ENCODE measurements around the gene PNKP. TPM values are rescaled to one million over a fixed set of nuclear protein-coding genes. Genes with fewer than 3 reads are reported as not detected.

The PNKP gene
- total RNA-seq, 1 experiment from 2014 or later: 40.6 TPM

- Histone ChIP-seq H3K9me3 (replicated peaks) (no peaks in the 10 kb centered on the region), H3K4me1 (no peaks in the 10 kb centered on the region; the same call in 1 of the 2 replicates), H3K4me3 (peak overlapping the region; percentile 90), H3K36me3 (peaks cover 10% of the 10 kb centered on the region), H3K27ac (no peak overlapping the region), H3K27me3 (no peaks in the 10 kb centered on the region)
- DNase-seq: peak; percentile 59 to 62
Observed at GRCh38 chr19:49851456-49852259, 15.7 kb downstream of the PNKP start.

GRCh38 chr19:49850487-49851342, 16.7 kb downstream of the PNKP start, which contains the start of gene PTOV1:
Gene PTOV1 (plus strand): TSS chr19:49851159.
- H3K4me3 ChIP-seq: peak within 1 kb of the TSS; percentile 90
- peaks cover 10% of the 10 kb centered on the region for H3K36me3 ChIP-seq
- H3K27me3 ChIP-seq: no peaks in the 10 kb centered on the region
- peak within 1 kb of the TSS; percentile 97 for H3K27ac ChIP-seq
- peak; percentile 89 to 94 for DNase-seq
- no peaks in the 10 kb centered on the region; the same call in 1 of the 2 replicates for H3K4me1 ChIP-seq
- no peaks in the 10 kb centered on the region for H3K9me3 ChIP-seq (replicated peaks)

GRCh38 chr19:49850221-49850486, 17.2 kb downstream of the PNKP start:
- Histone ChIP-seq H3K9me3 (replicated peaks) (no peaks in the 10 kb centered on the region), H3K36me3 (peaks cover 7% of the 10 kb centered on the region), H3K27me3 (no peaks in the 10 kb centered on the region), H3K4me3 (peak overlapping the region; percentile 90), H3K4me1 (no peaks in the 10 kb centered on the region; the same call in 1 of the 2 replicates), H3K27ac (peak overlapping the region; percentile 97; the same call in 1 of the 2 replicates)
- DNase-seq: no peak

GRCh38 chr19:49849433-49850220, 17.7 kb downstream of the PNKP start:
- Histone ChIP-seq H3K27me3 (no peaks in the 10 kb centered on the region), H3K4me1 (no peaks in the 10 kb centered on the region; the same call in 1 of the 2 replicates), H3K9me3 (replicated peaks) (no peaks in the 10 kb centered on the region), H3K36me3 (0 out of 2 replicates have a peak, but pooled peaks cover 4% of the 10 kb centered on the region), H3K27ac (no peak overlapping the region), H3K4me3 (no peak overlapping the region)
- DNase-seq: no peak

GRCh38 chr19:49848938-49849337, 18.4 kb downstream of the PNKP start:
- Histone ChIP-seq H3K36me3 (0 out of 2 replicates have a peak, but pooled peaks cover 4% of the 10 kb centered on the region), H3K4me1 (no peaks in the 10 kb centered on the region; the same call in 1 of the 2 replicates), H3K4me3 (no peak overlapping the region), H3K27me3 (no peaks in the 10 kb centered on the region), H3K9me3 (replicated peaks) (no peaks in the 10 kb centered on the region), H3K27ac (no peak overlapping the region)
- DNase-seq: no peak

GRCh38 chr19:49847731-49848696, 19.4 kb downstream of the PNKP start:
- Histone ChIP-seq H3K4me1 (no peaks in the 10 kb centered on the region; the same call in 1 of the 2 replicates), H3K27me3 (no peaks in the 10 kb centered on the region), H3K9me3 (replicated peaks) (no peaks in the 10 kb centered on the region), H3K4me3 (no peak overlapping the region), H3K27ac (no peak overlapping the region), H3K36me3 (0 out of 2 replicates have a peak, but pooled peaks cover 4% of the 10 kb centered on the region)
- DNase-seq: no peak

GRCh38 chr19:49846408-49846807, 21.0 kb downstream of the PNKP start:
- H3K4me1 ChIP-seq: no peaks in the 10 kb centered on the region
- H3K4me3 ChIP-seq: no peak overlapping the region
- no peak overlapping the region for H3K27ac ChIP-seq
- no peaks in the 10 kb centered on the region for H3K27me3 ChIP-seq
- no peaks in the 10 kb centered on the region for H3K9me3 ChIP-seq (replicated peaks)
- DNase-seq: no peak
- H3K36me3 ChIP-seq: 0 out of 2 replicates have a peak, but pooled peaks cover 4% of the 10 kb centered on the region

GRCh38 chr19:49845414-49845813, 22.0 kb downstream of the PNKP start:
- no peak overlapping the region for H3K27ac ChIP-seq
- no peak overlapping the region for H3K4me3 ChIP-seq
- no peak for DNase-seq
- H3K9me3 ChIP-seq (replicated peaks): no peaks in the 10 kb centered on the region
- H3K36me3 ChIP-seq: 0 out of 2 replicates have a peak, but pooled peaks cover 4% of the 10 kb centered on the region
- no peaks in the 10 kb centered on the region for H3K27me3 ChIP-seq
- no peaks in the 10 kb centered on the region for H3K4me1 ChIP-seq

GRCh38 chr19:49844138-49845095, 23.0 kb downstream of the PNKP start:
- no peak overlapping the region for H3K4me3 ChIP-seq
- DNase-seq: no peak
- H3K36me3 ChIP-seq: peaks cover 10% of the 10 kb centered on the region; the same call in 1 of the 2 replicates
- H3K4me1 ChIP-seq: no peaks in the 10 kb centered on the region
- H3K9me3 ChIP-seq (replicated peaks): no peaks in the 10 kb centered on the region
- no peaks in the 10 kb centered on the region for H3K27me3 ChIP-seq
- H3K27ac ChIP-seq: no peak overlapping the region

- Histone ChIP-seq H3K27me3 (no peaks in the 10 kb centered on the region), H3K36me3 (peaks cover 8% of the 10 kb centered on the region; the same call in 1 of the 2 replicates), H3K27ac (no peak overlapping the region), H3K9me3 (replicated peaks) (no peaks in the 10 kb centered on the region), H3K4me3 (no peak overlapping the region), H3K4me1 (no peaks in the 10 kb centered on the region)
- no peak for DNase-seq
Observed at GRCh38 chr19:49843265-49843664, 24.1 kb downstream of the PNKP start.

GRCh38 chr19:49840736-49841249, 26.6 kb downstream of the PNKP start:
- no peaks in the 10 kb centered on the region for H3K9me3 ChIP-seq (replicated peaks)
- H3K4me3 ChIP-seq: no peak overlapping the region
- no peaks in the 10 kb centered on the region for H3K4me1 ChIP-seq
- no peaks in the 10 kb centered on the region for H3K27me3 ChIP-seq
- H3K36me3 ChIP-seq: peaks cover 17% of the 10 kb centered on the region
- H3K27ac ChIP-seq: no peak overlapping the region
- DNase-seq: no peak

- peaks cover 17% of the 10 kb centered on the region for H3K36me3 ChIP-seq
Observed at GRCh38 chr19:49840321-49840720, 27.1 kb downstream of the PNKP start.

More at GRCh38 chr19:49840321-49840720, 27.1 kb downstream of the PNKP start:
- H3K4me1 ChIP-seq: no peaks in the 10 kb centered on the region
- H3K9me3 ChIP-seq (replicated peaks): no peaks in the 10 kb centered on the region
- no peak overlapping the region for H3K4me3 ChIP-seq
- no peaks in the 10 kb centered on the region for H3K27me3 ChIP-seq
- no peak for DNase-seq
- H3K27ac ChIP-seq: no peak overlapping the region
